ENCODE measurements around the gene HSPH1.

HSPH1 gene

DNA sequence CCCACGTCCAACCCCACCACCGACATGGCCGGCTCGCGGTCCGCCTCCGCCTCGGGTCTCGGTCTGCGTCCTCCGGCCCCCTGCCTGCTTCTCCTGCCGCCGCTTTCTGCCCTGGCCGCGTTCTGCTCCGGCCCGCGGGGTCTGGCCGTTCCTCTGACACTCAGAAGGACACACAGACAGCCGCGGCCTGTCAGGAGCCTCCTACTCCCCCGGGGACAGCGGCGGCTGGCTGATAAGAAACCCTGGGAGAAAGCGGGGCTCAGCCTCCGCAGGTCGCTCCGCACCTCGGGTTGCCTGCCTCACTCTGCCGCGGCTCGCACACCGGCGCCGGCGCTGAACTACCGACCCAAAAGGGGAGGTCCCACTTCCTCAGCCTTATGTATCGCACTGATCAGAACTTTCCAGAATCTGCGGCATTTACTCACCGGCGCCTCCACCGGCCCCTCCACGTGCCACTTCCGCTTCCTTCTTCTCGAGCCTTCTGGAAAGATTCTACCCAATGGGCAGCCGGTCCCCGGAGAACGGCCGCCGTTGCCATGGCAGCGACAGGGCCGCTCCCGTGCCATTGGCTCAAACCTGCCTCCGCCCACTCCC, at the start of gene HSPH1:
TSS of gene HSPH1 (minus strand) at position 348 of the 594 bp plus-strand sequence. CDS start at position 26, 322 bp downstream.
- DNase-seq (ENCODE audit: low read depth in 2 of 2) = peak; percentile 97 to 98

DNA sequence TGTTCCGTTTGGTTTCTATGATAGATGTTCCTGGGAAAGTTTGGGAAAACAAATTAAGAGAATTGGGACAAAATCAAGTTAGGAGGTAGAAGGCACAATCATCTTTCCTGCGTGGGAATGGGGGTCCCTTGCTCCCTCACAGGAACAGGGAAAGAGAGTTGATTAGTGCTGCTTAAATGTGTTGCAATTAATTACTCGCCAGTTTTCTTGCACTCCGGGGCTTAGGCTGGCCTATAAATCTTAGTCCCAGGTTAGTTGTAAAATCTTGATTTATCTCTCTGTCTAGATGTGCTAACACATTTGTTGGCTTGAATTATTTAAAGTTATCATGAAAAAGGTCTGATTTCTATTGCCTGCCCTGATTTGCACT, 48.1 kb upstream of the HSPH1 start:
- DNase-seq (ENCODE audit: low read depth in 2 of 2) = no peak

DNA sequence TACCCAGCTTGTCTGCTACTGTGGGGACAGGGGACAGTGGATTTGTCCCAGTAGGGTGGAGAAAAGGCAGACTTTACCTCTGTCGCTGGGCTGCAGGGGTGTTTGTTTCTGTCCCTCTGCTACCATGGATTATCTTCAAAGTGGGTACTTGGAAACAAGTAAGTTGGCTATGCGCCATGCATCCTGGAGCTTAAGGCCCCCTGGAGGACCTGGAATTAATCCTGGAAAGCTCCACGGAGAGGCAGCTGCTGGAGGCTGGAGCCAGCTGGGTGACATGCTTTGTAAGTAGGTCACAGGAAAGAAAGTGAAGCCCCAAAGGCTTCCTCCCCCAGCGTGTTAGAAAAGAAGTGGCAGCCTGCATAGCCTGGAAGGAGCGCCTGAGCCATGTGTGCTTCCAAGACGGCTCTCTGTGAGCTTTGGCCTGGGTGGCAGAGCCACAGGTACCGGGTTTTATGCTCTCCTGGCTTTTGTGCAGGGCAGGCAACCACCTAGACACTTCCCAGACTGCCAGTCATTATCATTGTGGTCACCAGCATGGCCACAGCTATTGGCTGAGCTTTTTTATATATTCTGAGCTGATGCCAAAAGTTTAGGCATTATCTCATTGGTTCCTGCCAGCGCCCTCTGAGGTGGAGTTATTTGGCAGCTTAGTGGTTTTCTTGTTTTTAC, 47.6 kb upstream of the HSPH1 start:
- no peak for DNase-seq (ENCODE audit: low read depth in 2 of 2)

DNA sequence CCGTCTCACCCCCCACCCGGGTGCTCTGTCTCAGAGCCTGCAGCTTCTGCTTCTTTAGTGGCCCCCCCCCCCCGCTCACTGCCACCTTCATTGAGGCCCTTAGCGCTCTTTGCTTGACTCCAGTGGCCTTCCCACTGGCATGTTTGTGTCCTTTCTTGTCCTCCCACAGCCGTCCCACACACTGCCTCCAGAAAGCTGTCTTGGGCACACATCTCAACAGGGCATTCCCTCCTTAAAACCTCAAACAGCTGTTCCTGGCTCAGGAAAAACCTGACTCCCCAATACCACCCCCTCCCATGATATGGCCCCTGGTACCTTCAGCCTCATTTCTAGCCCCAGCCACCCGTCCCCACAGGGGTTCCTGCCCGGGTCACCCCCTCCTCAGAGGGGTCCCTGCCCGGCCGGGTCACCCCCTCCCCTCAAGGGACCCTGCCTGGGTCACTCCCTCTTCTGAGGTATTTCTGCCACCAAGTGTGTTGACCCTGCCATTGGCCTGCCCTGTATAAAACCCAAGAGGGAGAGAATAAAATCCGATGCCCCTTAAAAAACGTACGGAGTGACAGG, 46.9 kb upstream of the HSPH1 start:
- DNase-seq (ENCODE audit: low read depth in 2 of 2) = no peak

DNA sequence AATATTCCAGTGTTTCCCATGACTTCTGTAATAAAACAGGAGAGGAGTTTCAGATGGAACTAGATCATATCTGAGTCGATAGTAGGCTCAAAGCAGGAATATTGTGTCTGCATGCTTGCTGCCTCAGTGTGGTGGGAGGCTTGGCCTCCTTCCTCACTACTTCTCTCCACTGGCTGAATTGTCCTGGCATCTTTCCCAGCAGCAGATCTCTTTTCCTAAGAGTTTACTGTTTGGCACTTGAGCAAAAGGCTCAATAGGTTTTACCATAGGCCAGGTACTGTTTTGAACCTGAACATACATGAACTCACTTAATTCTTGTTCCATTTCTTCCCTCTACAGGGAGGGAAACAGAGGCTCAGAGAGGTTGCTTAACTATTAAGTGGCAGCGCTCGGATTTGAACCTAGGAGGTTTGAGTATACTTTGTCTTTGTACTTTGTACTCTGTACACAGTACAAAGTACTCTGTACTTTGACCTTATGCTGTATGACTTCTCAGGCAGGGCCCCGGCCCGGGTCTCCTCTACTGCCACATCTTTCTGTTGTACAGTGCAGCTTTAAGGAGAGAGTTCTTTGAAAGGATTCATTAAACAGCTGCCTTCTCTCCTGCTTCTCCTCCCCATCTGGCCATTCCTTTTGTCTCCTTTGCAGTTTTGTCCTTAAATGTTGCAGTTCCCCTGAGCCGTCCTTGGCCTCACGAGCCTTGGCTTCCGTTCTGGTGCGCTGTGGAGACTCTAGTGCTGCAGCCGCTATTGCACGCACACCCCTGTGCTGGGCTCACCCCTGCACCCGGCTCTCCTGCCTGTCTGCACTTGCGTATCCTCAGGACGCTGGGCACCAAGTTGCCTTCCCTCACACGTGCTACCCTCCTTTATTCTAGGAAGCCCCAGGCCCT, 46.2 kb upstream of the HSPH1 start:
- no peak for DNase-seq (ENCODE audit: low read depth in 2 of 2)

DNA sequence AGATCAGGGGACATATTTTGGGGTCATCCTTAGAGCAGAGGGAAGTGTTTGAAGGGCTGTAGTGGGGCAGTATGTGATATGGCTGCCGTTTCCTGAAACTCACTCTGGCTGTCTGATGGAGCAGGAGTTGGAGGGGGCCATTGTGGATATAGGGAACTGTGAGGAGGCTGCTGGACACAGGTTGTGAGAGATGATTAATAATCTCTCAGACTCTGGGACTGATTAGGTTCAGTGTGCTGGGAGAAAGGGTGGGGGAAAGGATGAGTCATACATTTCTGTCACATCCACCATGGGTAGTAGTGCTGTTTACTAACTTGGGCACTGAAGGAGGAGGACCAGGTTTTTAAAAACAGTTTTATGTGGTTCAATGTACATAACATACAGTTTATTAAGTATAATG, 42.9 kb upstream of the HSPH1 start:
- no peak for DNase-seq (ENCODE audit: low read depth in 2 of 2)

DNA sequence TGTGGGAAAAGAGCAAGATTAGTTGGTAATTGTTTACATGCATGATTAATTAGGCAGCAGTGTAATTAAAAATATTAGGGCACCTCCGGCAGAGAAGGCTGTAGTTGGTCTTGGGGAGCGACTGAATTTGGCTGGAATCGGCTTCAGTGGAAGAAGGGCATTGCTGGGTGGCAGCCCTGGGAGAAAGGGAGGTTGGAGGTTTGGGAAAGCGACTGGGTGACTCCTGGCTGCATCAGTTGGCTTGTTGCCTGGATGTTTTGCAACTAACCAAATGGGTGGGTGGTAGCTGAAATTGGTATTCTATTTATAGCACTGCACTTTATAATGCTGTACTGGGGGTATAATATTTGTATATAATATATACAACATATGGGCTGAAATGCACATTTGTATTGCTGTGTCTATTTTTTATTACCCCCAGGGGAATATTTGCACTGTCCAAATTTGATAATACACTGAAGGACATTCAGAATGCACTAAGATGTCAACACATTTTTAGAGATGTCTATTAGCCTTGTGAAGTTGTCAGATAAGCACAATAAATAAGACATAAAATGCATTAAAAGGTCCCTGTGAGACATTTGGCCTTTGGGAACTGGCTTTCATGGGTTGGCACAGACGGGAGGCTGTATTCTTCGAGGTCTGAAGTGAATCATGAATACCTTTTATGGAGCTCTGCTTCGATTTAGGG, 39.8 kb upstream of the HSPH1 start:
- no peak for DNase-seq (ENCODE audit: low read depth in 2 of 2)

DNA sequence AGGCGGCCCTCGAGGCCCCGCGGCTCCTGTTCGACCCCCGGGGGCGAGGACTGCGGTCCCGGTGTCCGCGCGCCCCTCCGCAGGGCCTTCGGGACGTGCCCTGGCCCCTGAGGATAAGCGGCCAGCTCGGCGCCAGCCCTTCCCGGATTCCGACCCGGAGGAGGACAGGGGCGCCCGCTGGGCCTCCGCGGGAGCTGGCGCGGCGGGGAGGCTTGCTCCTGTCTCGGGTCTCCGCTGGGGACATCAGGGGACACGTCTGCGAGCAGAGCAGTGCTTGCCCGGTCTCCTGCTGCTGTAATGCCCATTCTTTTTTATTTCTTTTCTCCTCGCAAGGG, 38.9 kb upstream of the HSPH1 start:
- DNase-seq (ENCODE audit: low read depth in 2 of 2) = peak; percentile 16 to 32

DNA sequence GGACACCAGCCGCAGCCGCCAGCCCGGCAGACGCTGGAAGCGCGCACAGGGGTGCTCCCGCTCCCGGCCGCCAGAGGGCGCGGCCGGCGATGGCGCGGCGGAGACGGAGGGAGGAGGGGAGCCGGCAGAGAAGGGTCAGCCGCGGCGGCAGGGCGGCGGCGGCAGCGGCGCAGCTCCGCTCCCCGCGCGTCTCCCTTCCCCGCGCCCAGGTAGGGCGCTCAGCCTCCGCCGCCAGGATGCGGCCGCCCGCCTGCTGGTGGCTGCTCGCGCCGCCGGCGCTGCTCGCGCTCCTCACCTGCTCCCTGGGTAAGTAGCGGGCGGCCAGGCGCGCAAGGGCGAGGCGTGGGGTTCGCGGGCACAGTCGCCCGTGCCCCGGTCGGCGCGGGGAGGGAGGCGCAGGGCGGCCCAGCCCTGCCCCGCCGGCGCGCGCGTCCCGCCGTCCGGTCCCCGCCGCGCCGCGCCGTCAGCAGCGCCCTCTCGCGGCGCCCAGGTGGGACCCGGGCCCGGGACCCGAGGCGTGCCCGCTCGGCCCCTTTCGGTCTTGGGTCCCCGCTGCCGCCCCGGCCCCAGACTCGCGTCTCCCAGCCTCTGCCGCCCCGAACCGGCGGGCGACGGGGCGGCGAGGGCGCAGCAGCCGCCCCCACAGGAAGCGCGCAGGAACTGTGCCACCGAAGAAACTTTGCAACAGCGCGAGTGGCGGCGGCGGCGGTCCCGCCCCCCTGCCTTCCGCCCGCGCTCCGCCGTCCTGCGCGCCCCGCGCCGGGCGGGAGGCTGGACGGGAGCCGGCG, 38.3 kb upstream of the HSPH1 start, which contains the start of gene B3GLCT:
TSS of gene B3GLCT (plus strand) at position 127 of the 788 bp plus-strand sequence. CDS start at position 237, 110 bp downstream.
- DNase-seq (ENCODE audit: low read depth in 2 of 2) = peak; percentile 73 to 75

DNA sequence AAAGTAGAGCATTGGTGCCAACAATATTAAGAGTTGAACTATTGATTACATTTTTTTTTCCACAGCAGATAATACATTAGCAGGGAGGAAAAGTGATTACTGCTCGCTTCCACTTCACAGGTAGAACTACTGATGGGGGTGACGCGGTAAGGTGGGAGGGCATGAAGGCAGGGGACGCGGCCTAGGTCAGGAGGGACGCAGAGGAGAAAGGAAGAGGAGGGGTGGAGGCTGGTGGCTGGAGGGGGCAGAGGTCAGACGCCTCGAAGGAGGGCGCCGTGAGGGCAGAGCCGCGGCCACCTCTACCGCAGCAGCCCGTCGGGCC, 37.8 kb upstream of the HSPH1 start:
- DNase-seq (ENCODE audit: low read depth in 2 of 2) = no peak

DNA sequence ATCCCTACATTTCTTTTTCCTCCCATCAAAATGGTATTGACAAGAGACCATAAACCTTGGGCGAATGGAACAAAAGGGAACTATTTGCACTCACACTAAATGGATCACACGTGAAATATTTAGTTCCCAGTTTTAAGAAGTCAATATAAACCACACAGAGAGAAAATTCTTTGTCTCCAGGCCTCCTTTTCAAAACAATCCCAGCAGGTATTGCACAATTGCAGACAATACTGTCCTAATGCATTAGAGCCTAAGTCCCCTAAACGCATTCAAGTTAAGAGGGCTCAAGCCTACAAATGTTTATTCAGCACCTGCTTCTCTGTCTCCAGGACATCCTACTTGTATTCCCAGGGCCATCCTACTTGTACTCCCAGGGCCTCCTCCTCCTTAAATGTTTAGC, 36.8 kb upstream of the HSPH1 start:
- no peak for DNase-seq (ENCODE audit: low read depth in 2 of 2)

DNA sequence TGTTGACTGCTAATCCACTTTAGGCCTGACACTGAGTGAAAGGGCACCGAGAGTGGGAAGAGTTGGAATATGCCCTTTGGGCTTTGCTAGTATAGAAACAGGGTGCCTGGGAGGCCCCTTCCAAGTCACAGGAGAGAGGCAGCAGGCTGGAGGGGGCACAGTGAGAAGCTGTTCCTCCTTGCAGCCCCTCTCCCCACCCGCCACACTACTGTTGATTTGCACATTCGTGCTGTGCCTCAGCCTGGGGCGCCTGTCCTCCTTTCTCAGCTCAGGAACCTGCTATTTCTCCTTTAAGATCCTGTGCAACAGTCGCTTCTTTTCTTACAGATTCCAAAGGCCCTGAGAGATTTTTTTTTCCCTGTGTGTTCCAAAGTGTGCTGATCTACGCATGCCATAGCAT, 35.3 kb upstream of the HSPH1 start:
- no peak for DNase-seq (ENCODE audit: low read depth in 2 of 2)

DNA sequence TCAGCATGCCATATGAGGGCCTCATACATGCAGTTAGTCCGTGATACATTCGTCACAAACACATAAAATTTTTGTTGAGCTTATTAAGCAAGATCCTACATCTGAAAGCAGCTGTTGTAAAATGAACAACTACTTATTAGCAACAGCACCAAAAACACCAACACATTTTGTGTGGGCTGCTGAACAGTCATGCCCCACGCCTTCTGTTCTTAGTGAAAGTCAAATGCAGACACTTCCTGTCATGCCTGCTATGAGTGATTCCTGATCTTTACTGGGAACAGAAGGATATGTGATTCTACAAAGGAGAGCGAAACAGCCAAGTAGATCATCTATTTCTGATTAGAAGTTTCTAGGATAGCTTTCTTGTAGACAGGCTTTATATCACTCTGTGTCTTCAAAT, 33.9 kb upstream of the HSPH1 start:
- no peak for DNase-seq (ENCODE audit: low read depth in 2 of 2)

DNA sequence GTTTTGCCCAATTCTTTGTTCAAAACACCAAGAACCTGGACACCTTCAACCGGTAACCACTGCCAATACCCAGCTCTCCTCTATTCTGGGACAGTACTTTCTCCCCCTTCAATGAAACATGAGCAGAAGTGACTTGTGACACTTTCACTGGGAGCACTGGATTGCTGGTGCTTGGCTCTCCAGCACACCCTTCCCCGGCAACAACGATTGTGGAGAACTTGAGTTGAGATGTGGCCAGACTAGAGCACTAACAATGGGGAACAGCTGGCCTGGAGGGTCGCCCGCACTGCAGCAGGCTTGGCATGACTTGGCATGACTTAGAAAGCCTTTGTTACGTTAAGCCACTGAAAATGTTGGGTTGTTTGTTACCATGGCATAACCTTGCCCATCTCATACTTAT, 30.6 kb upstream of the HSPH1 start:
- no peak for DNase-seq (ENCODE audit: low read depth in 2 of 2)

DNA sequence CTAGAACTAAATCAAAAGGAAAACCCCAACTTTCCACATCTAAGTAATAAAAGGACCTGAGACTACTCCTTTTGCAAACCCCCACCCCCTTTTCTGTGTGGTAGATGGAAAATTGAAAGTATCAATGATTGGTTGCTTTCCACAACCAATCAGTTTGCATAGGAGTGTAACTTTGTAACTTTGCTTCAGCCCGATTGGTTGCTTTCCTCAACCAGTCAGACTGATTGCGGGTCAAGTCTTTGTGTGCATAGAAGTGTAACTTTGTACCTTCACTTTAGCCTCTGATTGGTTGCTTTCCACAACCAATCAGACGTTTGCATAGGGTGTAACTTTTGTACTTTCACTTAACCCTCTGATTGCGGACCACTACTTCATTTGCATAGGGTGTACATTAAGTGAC, 30.0 kb upstream of the HSPH1 start:
- no peak for DNase-seq (ENCODE audit: low read depth in 2 of 2)

DNA sequence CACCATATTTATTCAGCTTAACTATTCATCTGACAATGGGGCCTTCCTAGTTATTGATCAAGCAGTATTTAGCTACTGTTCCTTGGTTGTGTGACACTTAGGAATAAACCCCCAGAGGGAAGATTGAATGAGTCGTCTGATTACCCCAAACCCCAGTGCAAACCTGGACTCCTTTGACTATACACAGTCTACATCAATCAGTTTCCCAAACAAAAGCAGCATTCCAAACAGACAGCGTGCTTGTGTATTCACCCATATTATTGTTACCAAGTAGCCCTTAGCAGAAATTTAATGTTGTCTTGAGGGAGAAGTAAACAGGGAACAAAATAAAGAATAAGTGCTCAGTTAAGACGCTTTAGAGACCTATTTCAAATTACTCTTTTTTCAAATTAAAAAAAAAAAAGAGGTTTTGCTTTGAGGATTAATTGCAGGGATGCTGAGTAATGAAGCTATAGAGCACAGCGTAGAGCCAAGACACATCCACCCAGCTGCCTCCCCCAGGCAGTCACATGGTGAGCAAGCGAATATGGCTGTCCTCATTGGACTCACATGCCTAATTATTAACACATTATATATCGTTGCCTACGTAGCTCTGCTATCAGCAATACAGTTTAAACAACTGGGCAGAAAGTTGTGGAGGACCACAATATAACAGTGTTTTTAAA, 23.4 kb upstream of the HSPH1 start:
- no peak for DNase-seq (ENCODE audit: low read depth in 2 of 2)

DNA sequence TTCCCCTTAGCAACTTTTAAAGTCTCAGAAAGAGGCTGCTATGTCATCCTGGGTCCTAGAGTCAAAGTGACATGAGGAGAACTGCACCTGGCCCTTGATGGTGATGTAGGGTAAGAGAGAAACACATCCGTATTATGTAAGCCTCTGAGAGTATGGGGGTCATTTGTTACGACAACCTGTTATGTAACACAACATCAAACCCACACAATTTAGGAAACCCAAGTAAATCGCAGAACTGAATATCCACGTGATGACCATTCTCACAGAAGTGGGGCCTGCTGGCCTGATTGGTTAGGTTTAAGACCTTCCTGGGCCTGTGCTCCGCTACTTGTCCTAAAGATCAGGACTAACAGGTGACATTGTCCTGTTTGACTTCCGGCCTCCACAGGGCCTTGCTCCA, 22.7 kb upstream of the HSPH1 start:
- no peak for DNase-seq (ENCODE audit: low read depth in 2 of 2)

DNA sequence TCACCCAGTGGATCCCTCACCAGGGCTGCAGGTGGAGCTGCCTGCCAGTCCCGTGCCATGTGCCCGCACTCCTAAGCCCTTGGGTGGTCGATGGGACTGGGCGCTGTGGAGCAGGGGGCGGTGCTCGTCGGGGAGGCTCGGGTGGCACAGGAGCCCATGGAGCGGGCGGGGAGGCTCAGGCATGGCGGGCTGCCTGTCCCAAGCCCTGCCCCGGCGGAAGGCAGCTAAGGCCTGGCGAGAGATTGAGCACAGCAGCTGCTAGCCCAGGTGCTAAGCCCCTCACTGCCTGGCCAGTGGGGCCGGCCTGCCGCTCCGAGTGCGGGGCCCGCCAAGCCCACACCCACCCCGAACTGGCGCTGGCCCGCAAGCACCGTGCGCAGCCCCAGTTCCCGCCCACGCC, 21.3 kb upstream of the HSPH1 start:
- no peak for DNase-seq (ENCODE audit: low read depth in 2 of 2)

DNA sequence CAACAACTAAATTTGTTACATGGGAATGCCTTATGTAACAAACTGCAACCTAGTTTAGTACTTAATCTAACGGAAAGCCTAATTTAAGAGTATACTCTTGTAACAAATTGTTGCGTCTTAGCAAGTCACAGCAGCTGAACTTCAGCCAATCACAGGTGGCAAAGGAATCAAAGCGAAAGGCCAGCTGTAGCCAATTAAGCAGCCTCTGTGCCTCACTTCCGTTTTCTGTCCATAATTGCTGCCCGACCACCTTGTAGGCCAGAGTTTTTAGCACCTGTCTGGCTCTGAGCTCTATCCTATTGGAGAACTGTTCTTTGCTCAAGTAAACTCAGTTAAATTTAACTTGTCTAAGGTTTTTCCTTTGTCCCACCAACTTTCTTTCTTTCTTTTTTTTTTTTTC, 18.1 kb upstream of the HSPH1 start:
- DNase-seq (ENCODE audit: low read depth in 2 of 2) = no peak

DNA sequence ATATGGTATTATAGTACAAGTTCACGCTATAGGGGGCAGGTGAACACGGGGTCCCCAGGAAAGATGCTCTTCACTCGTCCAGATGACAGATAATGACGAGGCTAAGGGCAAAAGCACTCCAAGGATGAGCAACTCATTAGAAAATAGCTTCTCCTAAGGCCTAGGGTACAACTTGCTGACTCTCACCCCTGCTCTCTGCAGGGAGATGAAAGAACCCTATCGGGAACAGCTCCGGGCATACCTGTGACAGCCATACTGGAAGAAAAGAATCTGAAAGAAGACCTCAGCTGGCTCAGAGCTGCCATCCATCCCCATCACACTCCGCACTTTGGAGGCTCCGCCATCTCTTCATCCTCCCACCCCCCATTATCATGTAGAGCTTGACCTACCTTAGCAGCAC, 17.5 kb upstream of the HSPH1 start:
- no peak for DNase-seq (ENCODE audit: low read depth in 2 of 2)

Data from stimulated activated CD4-positive, alpha-beta T cell treated with anti-CD3 and anti-CD28 coated beads, Interleukin-1b, Interleukin-23, amount 100 ng/mL, for 4 hours (primary cell).